Neural cell (in vitro differentiated cells): ENCODE measurements around the gene GLDC. TPM values are rescaled to one million over a fixed set of nuclear protein-coding genes. Genes with fewer than 3 reads are reported as not detected.

ENCODE experiments used
- H2AFZ ChIP-seq: fragments of 200-600, 300-800 bp; sonication (generic), shearing (Covaris generic); 2 replicates; pipeline ENCODE4 v1.6.0; 2014; ENCODE audit warnings: low read depth, mild to moderate bottlenecking, antibody characterized with exemption, low read length, moderate library complexity
- H3F3A ChIP-seq: fragments of 200-600 bp; shearing (Covaris generic); 2 replicates; pipeline ENCODE4 v1.6.1; 2016; ENCODE audit warnings: mild to moderate bottlenecking, moderate library complexity, mixed read lengths, antibody characterized with exemption, low read length; ENCODE audit not compliant: insufficient read depth, poor library complexity, severe bottlenecking
- H3K27ac ChIP-seq: fragments of 200-600, 300-800 bp; sonication (generic), shearing (Covaris generic); 2 replicates; pipeline ENCODE4 v1.5.1; 2014; ENCODE audit warnings: mild to moderate bottlenecking, low read length, moderate library complexity
- H3K27me3 ChIP-seq: fragments of 300-800, 200-600 bp; sonication (generic), shearing (Covaris generic); 2 replicates; pipeline ENCODE4 v1.6.0; 2014; ENCODE audit warnings: mild to moderate bottlenecking, low read depth, low read length, moderate library complexity; ENCODE audit not compliant: insufficient read depth
- H3K36me3 ChIP-seq: fragments of 300-800, 200-600 bp; sonication (generic), shearing (Covaris generic); 2 replicates; pipeline ENCODE4 v1.5.1; 2014; ENCODE audit warnings: mild to moderate bottlenecking, antibody characterized with exemption, low read length, moderate library complexity; ENCODE audit not compliant: insufficient read depth
- H3K4me2 ChIP-seq: fragments of 300-800, 200-600 bp; sonication (generic), shearing (Covaris generic); 2 replicates; pipeline ENCODE4 v1.6.0; 2014; ENCODE audit warnings: mild to moderate bottlenecking, low read length
- H3K4me3 ChIP-seq: fragments of 300-800, 200-600 bp; sonication (generic), shearing (Covaris generic); 2 replicates; pipeline ENCODE4 v1.5.1; 2014; ENCODE audit warnings: mild to moderate bottlenecking, low read length, moderate library complexity
- H3K79me2 ChIP-seq: fragments of 200-600 bp; shearing (Covaris generic); replicated peaks from 2 replicates; pipeline ENCODE4 v1.6.0; 2014; ENCODE audit warnings: mild to moderate bottlenecking, low read length, moderate library complexity; ENCODE audit not compliant: insufficient read depth
- H3K9ac ChIP-seq: fragments of 300-800, 200-600 bp; sonication (generic), shearing (Covaris generic); 2 replicates; pipeline ENCODE4 v1.6.1; 2016; ENCODE audit warnings: mild to moderate bottlenecking, low read length, mixed read lengths
- H3K9me2 ChIP-seq: fragments of 200-600 bp; shearing (Covaris generic); 2 replicates; pipeline ENCODE4 v1.6.1; 2016; ENCODE audit warnings: mild to moderate bottlenecking, low read length, mixed read lengths; ENCODE audit not compliant: insufficient read depth
- H3K9me3 ChIP-seq: fragments of 200-600, 300-800 bp; sonication (generic), shearing (Covaris generic); 2 replicates; pipeline ENCODE4 v1.6.1; 2016; ENCODE audit warnings: mild to moderate bottlenecking, mixed run types, low read length, moderate library complexity, mixed read lengths
- H4K20me1 ChIP-seq: fragments of 200-600 bp; shearing (Covaris generic); 2 replicates; pipeline ENCODE4 v1.6.1; 2016; ENCODE audit warnings: mild to moderate bottlenecking, mixed run types; ENCODE audit not compliant: insufficient read depth
- EP300 ChIP-seq: fragments of 450-650 bp; conservative IDR thresholded peaks from 2 replicates; pipeline ENCODE4 v1.6.1; 2014; ENCODE audit warnings: antibody characterized with exemption, mild to moderate bottlenecking, moderate library complexity; ENCODE audit not compliant: poor library complexity, severe bottlenecking
- EZH2 ChIP-seq: fragments of 200-600, 300-800 bp; shearing (Covaris generic), sonication (generic); IDR thresholded peaks from 2 replicates; pipeline ENCODE4 v1.6.1; 2014; ENCODE audit warnings: antibody characterized with exemption, low read length, borderline replicate concordance, mild to moderate bottlenecking; ENCODE audit not compliant: insufficient read depth, poor library complexity, severe bottlenecking
- MXI1 ChIP-seq: fragments of 450-650 bp; conservative IDR thresholded peaks from 2 replicates; pipeline ENCODE4 v1.6.1; 2014; ENCODE audit warnings: antibody characterized with exemption, mild to moderate bottlenecking; ENCODE audit not compliant: poor library complexity, severe bottlenecking
- POLR2AphosphoS5 ChIP-seq: IDR thresholded peaks from 2 replicates; pipeline ENCODE4 v1.6.1; 2012
- RAD21 ChIP-seq: fragments of 450-650 bp; conservative IDR thresholded peaks from 2 replicates; pipeline ENCODE4 v1.6.1; 2014; ENCODE audit warnings: antibody characterized with exemption, mild to moderate bottlenecking, moderate library complexity
- REST ChIP-seq: IDR thresholded peaks from 2 replicates; pipeline ENCODE4 v1.6.1; 2012; ENCODE audit warnings: borderline replicate concordance
- SMC3 ChIP-seq: fragments of 450-650 bp; conservative IDR thresholded peaks from 2 replicates; pipeline ENCODE4 v1.6.1; 2014; ENCODE audit warnings: antibody characterized with exemption, mild to moderate bottlenecking, moderate library complexity; ENCODE audit not compliant: poor library complexity
- TAF1 ChIP-seq: IDR thresholded peaks from 2 replicates; pipeline ENCODE4 v1.6.1; 2012; ENCODE audit warnings: low read depth
- polyA plus RNA-seq: library from polyadenylated mRNA; depleted of rRNA; stranded (reverse); fragments of >200 nt; gene quantifications from 2 replicates; pipeline ENCODE4 v1.2.3, GENCODE V29; 2014
- TF ChIP-seq, protein P1 (sequence below): fragments of 450-650 bp; IDR thresholded peaks from 2 replicates; pipeline ENCODE4 v1.5.1; 2014; ENCODE audit warnings: antibody characterized with exemption, mild to moderate bottlenecking, moderate library complexity; ENCODE audit not compliant: poor library complexity, severe bottlenecking

GLDC gene
- polyA plus RNA-seq, 1 donor from 2014 or later: 11.4 TPM

DNA sequence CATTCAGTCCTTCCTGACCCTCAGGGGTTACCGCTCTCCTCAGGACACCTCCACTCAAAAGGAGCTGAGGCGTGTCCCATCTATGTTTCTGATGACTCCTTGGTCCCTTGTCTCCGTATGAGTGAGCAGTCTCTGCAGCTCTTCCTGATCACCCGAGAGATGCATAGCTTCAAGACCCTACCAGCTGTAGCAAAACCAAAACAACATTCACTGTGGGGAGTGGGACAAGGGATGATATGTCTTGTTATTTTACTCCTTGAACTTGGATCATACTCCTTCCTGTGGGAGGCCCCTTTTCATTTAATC is 14.4 kb downstream of the GLDC start:
- TF ChIP-seq RAD21: no peak
- Histone ChIP-seq H3K27ac (no peak overlapping the region), H3K27me3 (no peaks in the 10 kb centered on the region), H3F3A (no peaks in the 10 kb centered on the region), H3K9me2 (no peaks in the 10 kb centered on the region), H3K9me3 (no peaks in the 10 kb centered on the region), H3K4me2 (no peak overlapping the region), H3K36me3 (no peaks in the 10 kb centered on the region), H4K20me1 (no peaks in the 10 kb centered on the region), H3K4me3 (no peak overlapping the region), H3K79me2 (no peaks in the 10 kb centered on the region), H2AFZ (no peak overlapping the region), H3K9ac (no peak overlapping the region)

GRCh38 chr9:6630502-6631206 is 14.9 kb downstream of the GLDC start:
- Histone ChIP-seq H3K79me2 (no peaks in the 10 kb centered on the region), H3K27ac (no peak overlapping the region), H3K4me3 (no peak overlapping the region), H4K20me1 (no peaks in the 10 kb centered on the region), H3K9me3 (no peaks in the 10 kb centered on the region), H3K9ac (no peak overlapping the region), H3K4me2 (no peak overlapping the region), H3K36me3 (no peaks in the 10 kb centered on the region), H2AFZ (no peak overlapping the region), H3F3A (no peaks in the 10 kb centered on the region), H3K27me3 (no peaks in the 10 kb centered on the region), H3K9me2 (no peaks in the 10 kb centered on the region)
- TF ChIP-seq, protein P1, sequence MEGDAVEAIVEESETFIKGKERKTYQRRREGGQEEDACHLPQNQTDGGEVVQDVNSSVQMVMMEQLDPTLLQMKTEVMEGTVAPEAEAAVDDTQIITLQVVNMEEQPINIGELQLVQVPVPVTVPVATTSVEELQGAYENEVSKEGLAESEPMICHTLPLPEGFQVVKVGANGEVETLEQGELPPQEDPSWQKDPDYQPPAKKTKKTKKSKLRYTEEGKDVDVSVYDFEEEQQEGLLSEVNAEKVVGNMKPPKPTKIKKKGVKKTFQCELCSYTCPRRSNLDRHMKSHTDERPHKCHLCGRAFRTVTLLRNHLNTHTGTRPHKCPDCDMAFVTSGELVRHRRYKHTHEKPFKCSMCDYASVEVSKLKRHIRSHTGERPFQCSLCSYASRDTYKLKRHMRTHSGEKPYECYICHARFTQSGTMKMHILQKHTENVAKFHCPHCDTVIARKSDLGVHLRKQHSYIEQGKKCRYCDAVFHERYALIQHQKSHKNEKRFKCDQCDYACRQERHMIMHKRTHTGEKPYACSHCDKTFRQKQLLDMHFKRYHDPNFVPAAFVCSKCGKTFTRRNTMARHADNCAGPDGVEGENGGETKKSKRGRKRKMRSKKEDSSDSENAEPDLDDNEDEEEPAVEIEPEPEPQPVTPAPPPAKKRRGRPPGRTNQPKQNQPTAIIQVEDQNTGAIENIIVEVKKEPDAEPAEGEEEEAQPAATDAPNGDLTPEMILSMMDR: no peak

- Histone ChIP-seq H3K27me3 (no peaks in the 10 kb centered on the region), H3F3A (no peaks in the 10 kb centered on the region), H3K9ac (no peak overlapping the region), H3K4me2 (no peak overlapping the region), H3K9me2 (no peaks in the 10 kb centered on the region), H3K79me2 (no peaks in the 10 kb centered on the region), H2AFZ (no peak overlapping the region), H3K27ac (no peak overlapping the region), H4K20me1 (no peaks in the 10 kb centered on the region), H3K4me3 (no peak overlapping the region), H3K36me3 (no peaks in the 10 kb centered on the region), H3K9me3 (no peaks in the 10 kb centered on the region)
- no peak for TF ChIP-seq EZH2
- no peak for TF ChIP-seq POLR2AphosphoS5
- no peak for TF ChIP-seq TAF1
- TF ChIP-seq EP300: no peak
Observed at GRCh38 chr9:6628704-6629103, 16.8 kb downstream of the GLDC start.

DNA sequence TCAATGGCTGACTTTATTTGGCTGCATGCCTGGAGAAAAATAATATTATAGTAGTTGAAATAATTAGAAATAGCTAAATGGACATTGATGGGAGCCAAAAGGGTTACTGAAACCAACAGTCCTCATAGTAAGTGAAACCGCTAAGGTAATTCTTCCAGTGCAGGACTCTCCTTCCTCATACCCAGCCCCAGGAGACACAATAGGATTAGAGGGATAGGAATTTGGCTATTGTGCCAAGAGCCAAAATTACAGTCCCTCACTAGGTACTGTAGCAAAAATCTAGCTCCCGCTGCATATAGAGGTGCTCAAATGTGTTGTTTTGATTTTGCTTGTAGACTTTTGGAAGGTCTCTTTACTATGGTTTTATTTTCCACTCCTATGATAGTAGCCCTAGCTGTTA is 20.2 kb downstream of the GLDC start:
- H3K9me2 ChIP-seq: no peaks in the 10 kb centered on the region
- H3K9ac ChIP-seq: no peak overlapping the region
- no peaks in the 10 kb centered on the region for H4K20me1 ChIP-seq
- no peaks in the 10 kb centered on the region for H3K27me3 ChIP-seq
- H3K9me3 ChIP-seq: no peaks in the 10 kb centered on the region
- H3K4me2 ChIP-seq: no peak overlapping the region
- no peak overlapping the region for H2AFZ ChIP-seq
- H3K4me3 ChIP-seq: no peak overlapping the region
- no peaks in the 10 kb centered on the region for H3F3A ChIP-seq
- H3K79me2 ChIP-seq: no peaks in the 10 kb centered on the region
- no peaks in the 10 kb centered on the region for H3K36me3 ChIP-seq
- no peak overlapping the region for H3K27ac ChIP-seq
- TF ChIP-seq SMC3 (no peak), RAD21 (no peak), EZH2 (no peak), REST (no peak), TAF1 (no peak), EP300 (no peak), MXI1 (no peak), POLR2AphosphoS5 (no peak)
- TF ChIP-seq, protein P1: no peak
